Neural cell (in vitro differentiated cells): Measurements from ENCODE around the gene RPS6KA2. TPM values are rescaled to one million over a fixed set of nuclear protein-coding genes. Genes with fewer than 3 reads are reported as not detected.
"Not testable (repeated sequence)": the region's sequence is repeated elsewhere in the genome, so short reads cannot be mapped to it uniquely, and the experiment has no call there.

Source experiments
- H2AFZ ChIP-seq: fragments of 200-600, 300-800 bp; sonication (generic), shearing (Covaris generic); 2 replicates; pipeline ENCODE4 v1.6.0; 2014; ENCODE audit warnings: low read depth, mild to moderate bottlenecking, antibody characterized with exemption, low read length, moderate library complexity
- H3F3A ChIP-seq: fragments of 200-600 bp; shearing (Covaris generic); 2 replicates; pipeline ENCODE4 v1.6.1; 2016; ENCODE audit warnings: mild to moderate bottlenecking, moderate library complexity, mixed read lengths, antibody characterized with exemption, low read length; ENCODE audit not compliant: insufficient read depth, poor library complexity, severe bottlenecking
- H3K27ac ChIP-seq: fragments of 200-600, 300-800 bp; sonication (generic), shearing (Covaris generic); 2 replicates; pipeline ENCODE4 v1.5.1; 2014; ENCODE audit warnings: mild to moderate bottlenecking, low read length, moderate library complexity
- H3K27me3 ChIP-seq: fragments of 300-800, 200-600 bp; sonication (generic), shearing (Covaris generic); 2 replicates; pipeline ENCODE4 v1.6.0; 2014; ENCODE audit warnings: mild to moderate bottlenecking, low read depth, low read length, moderate library complexity; ENCODE audit not compliant: insufficient read depth
- H3K36me3 ChIP-seq: fragments of 300-800, 200-600 bp; sonication (generic), shearing (Covaris generic); 2 replicates; pipeline ENCODE4 v1.5.1; 2014; ENCODE audit warnings: mild to moderate bottlenecking, antibody characterized with exemption, low read length, moderate library complexity; ENCODE audit not compliant: insufficient read depth
- H3K4me2 ChIP-seq: fragments of 300-800, 200-600 bp; sonication (generic), shearing (Covaris generic); 2 replicates; pipeline ENCODE4 v1.6.0; 2014; ENCODE audit warnings: mild to moderate bottlenecking, low read length
- H3K4me3 ChIP-seq: fragments of 300-800, 200-600 bp; sonication (generic), shearing (Covaris generic); 2 replicates; pipeline ENCODE4 v1.5.1; 2014; ENCODE audit warnings: mild to moderate bottlenecking, low read length, moderate library complexity
- H3K79me2 ChIP-seq: fragments of 200-600 bp; shearing (Covaris generic); replicated peaks from 2 replicates; pipeline ENCODE4 v1.6.0; 2014; ENCODE audit warnings: mild to moderate bottlenecking, low read length, moderate library complexity; ENCODE audit not compliant: insufficient read depth
- H3K9ac ChIP-seq: fragments of 300-800, 200-600 bp; sonication (generic), shearing (Covaris generic); 2 replicates; pipeline ENCODE4 v1.6.1; 2016; ENCODE audit warnings: mild to moderate bottlenecking, low read length, mixed read lengths
- H3K9me2 ChIP-seq: fragments of 200-600 bp; shearing (Covaris generic); 2 replicates; pipeline ENCODE4 v1.6.1; 2016; ENCODE audit warnings: mild to moderate bottlenecking, low read length, mixed read lengths; ENCODE audit not compliant: insufficient read depth
- H3K9me3 ChIP-seq: fragments of 200-600, 300-800 bp; sonication (generic), shearing (Covaris generic); 2 replicates; pipeline ENCODE4 v1.6.1; 2016; ENCODE audit warnings: mild to moderate bottlenecking, mixed run types, low read length, moderate library complexity, mixed read lengths
- H4K20me1 ChIP-seq: fragments of 200-600 bp; shearing (Covaris generic); 2 replicates; pipeline ENCODE4 v1.6.1; 2016; ENCODE audit warnings: mild to moderate bottlenecking, mixed run types; ENCODE audit not compliant: insufficient read depth
- CTCF ChIP-seq: fragments of 450-650 bp; IDR thresholded peaks from 2 replicates; pipeline ENCODE4 v1.5.1; 2014; ENCODE audit warnings: antibody characterized with exemption, mild to moderate bottlenecking, moderate library complexity; ENCODE audit not compliant: poor library complexity, severe bottlenecking
- EP300 ChIP-seq: fragments of 450-650 bp; conservative IDR thresholded peaks from 2 replicates; pipeline ENCODE4 v1.6.1; 2014; ENCODE audit warnings: antibody characterized with exemption, mild to moderate bottlenecking, moderate library complexity; ENCODE audit not compliant: poor library complexity, severe bottlenecking
- EZH2 ChIP-seq: fragments of 200-600, 300-800 bp; shearing (Covaris generic), sonication (generic); IDR thresholded peaks from 2 replicates; pipeline ENCODE4 v1.6.1; 2014; ENCODE audit warnings: antibody characterized with exemption, low read length, borderline replicate concordance, mild to moderate bottlenecking; ENCODE audit not compliant: insufficient read depth, poor library complexity, severe bottlenecking
- MXI1 ChIP-seq: fragments of 450-650 bp; conservative IDR thresholded peaks from 2 replicates; pipeline ENCODE4 v1.6.1; 2014; ENCODE audit warnings: antibody characterized with exemption, mild to moderate bottlenecking; ENCODE audit not compliant: poor library complexity, severe bottlenecking
- POLR2AphosphoS5 ChIP-seq: IDR thresholded peaks from 2 replicates; pipeline ENCODE4 v1.6.1; 2012
- RAD21 ChIP-seq: fragments of 450-650 bp; conservative IDR thresholded peaks from 2 replicates; pipeline ENCODE4 v1.6.1; 2014; ENCODE audit warnings: antibody characterized with exemption, mild to moderate bottlenecking, moderate library complexity
- REST ChIP-seq: IDR thresholded peaks from 2 replicates; pipeline ENCODE4 v1.6.1; 2012; ENCODE audit warnings: borderline replicate concordance
- SMC3 ChIP-seq: fragments of 450-650 bp; conservative IDR thresholded peaks from 2 replicates; pipeline ENCODE4 v1.6.1; 2014; ENCODE audit warnings: antibody characterized with exemption, mild to moderate bottlenecking, moderate library complexity; ENCODE audit not compliant: poor library complexity
- TAF1 ChIP-seq: IDR thresholded peaks from 2 replicates; pipeline ENCODE4 v1.6.1; 2012; ENCODE audit warnings: low read depth
- polyA plus RNA-seq: library from polyadenylated mRNA; depleted of rRNA; stranded (reverse); fragments of >200 nt; gene quantifications from 2 replicates; pipeline ENCODE4 v1.2.3, GENCODE V29; 2014

Gene RPS6KA2
- polyA plus RNA-seq, 1 donor from 2014 or later, result 34.3 TPM

- Histone ChIP-seq H3K9ac (no peak overlapping the region), H2AFZ (no peak overlapping the region), H3K4me3 (no peak overlapping the region), H3K9me2 (no peaks in the 10 kb centered on the region), H3F3A (no peaks in the 10 kb centered on the region), H3K27me3 (no peaks in the 10 kb centered on the region), H3K27ac (no peak overlapping the region), H4K20me1 (no peaks in the 10 kb centered on the region), H3K79me2 (no peaks in the 10 kb centered on the region), H3K9me3 (no peaks in the 10 kb centered on the region), H3K4me2 (no peak overlapping the region), H3K36me3 (peaks cover 19% of the 10 kb centered on the region)
- TF ChIP-seq EP300 (no peak), REST (no peak), SMC3 (no peak)
Measured at GRCh38 chr6:166365221-166365620, 261.8 kb downstream of the RPS6KA2 start.

GRCh38 chr6:166364456-166364855, 262.6 kb downstream of the RPS6KA2 start:
- Histone ChIP-seq H3K27ac (no peak overlapping the region), H3K4me3 (no peak overlapping the region), H3K79me2 (no peaks in the 10 kb centered on the region), H4K20me1 (no peaks in the 10 kb centered on the region), H2AFZ (no peak overlapping the region), H3K9ac (no peak overlapping the region), H3F3A (no peaks in the 10 kb centered on the region), H3K27me3 (no peaks in the 10 kb centered on the region), H3K9me3 (no peaks in the 10 kb centered on the region), H3K4me2 (no peak overlapping the region), H3K9me2 (no peaks in the 10 kb centered on the region), H3K36me3 (peaks cover 19% of the 10 kb centered on the region)
- TF ChIP-seq REST, result no peak
- no peak for TF ChIP-seq EZH2
- TF ChIP-seq SMC3, result no peak
- no peak for TF ChIP-seq CTCF
- TF ChIP-seq TAF1, result no peak
- no peak for TF ChIP-seq RAD21
- no peak for TF ChIP-seq POLR2AphosphoS5
- TF ChIP-seq EP300, result no peak
- no peak for TF ChIP-seq MXI1

- not testable (repeated sequence) for H3K9me3 ChIP-seq, H2AFZ ChIP-seq, H3K4me3 ChIP-seq, H3K27me3 ChIP-seq, H3K79me2 ChIP-seq, H3F3A ChIP-seq, H3K4me2 ChIP-seq, H4K20me1 ChIP-seq, H3K9me2 ChIP-seq, H3K27ac ChIP-seq, H3K9ac ChIP-seq
- peaks cover 19% of the 10 kb centered on the region for H3K36me3 ChIP-seq
Measured at GRCh38 chr6:166362427-166362826, 264.6 kb downstream of the RPS6KA2 start.
